NCI-H2029 (cell line): Measurements from ENCODE around the gene SNX25.

Source experiments
- DNase-seq: peaks from one replicate; lab custom pipeline; 2025; lab: John Stamatoyannopoulos, UW

The SNX25 gene

DNA sequence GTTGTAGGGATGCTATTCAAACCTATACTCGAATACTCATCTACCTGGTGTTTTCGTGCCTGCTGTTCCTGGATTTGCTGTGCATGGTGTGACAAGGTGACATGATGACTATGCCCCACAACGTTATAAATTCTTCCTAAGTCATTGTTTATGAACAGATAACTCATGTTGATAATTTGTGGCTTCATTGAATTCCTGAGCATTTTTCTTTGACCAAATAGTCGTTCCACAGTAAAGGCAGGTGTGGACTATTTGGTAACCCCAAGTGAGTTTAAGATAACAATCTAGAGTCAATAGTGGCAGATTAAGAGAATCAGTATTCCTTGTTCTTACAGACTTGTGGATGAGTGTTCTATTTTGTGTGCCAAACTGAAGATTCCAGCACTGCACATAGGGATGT is 59.9 kb downstream of the SNX25 start:
- no peak for DNase-seq

DNA sequence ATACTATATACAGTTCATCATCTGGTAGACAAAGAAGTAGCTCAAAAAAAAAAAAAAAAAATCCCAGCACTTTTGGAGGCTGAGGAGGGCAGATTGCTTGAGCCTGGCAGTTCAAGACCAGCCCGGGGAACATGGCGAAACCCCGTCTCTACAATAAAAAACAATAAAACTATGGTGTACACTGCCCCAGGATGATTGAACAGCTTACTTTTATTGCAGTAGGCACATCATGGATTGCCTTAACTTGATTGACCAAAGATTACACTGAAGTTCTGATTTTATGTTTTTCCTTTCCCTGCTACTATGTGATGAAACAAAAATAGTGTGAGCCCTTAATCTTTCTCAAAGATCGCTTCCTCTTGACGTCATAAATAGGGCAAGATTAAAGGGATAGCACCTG is 60.6 kb downstream of the SNX25 start:
- DNase-seq = no peak

DNA sequence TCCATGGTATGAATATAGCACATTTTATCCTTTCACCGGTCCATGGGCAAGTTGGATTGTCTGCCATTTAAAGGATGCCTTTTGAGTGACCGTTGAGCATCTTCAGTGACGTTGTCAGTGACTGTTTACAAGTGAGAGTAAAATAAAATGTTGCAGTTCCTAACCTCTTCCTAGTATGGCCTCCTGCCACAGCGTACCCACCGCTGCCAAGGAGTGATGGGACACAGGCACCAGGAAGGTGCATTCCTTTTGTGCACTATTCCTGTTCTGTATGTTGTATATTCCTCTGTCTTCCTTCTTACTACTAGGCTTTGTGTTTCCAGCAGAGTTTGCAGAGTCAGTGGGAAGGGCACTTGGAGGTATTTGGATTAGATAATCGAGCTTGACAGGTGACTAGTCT is 61.5 kb downstream of the SNX25 start:
- DNase-seq = no peak

DNA sequence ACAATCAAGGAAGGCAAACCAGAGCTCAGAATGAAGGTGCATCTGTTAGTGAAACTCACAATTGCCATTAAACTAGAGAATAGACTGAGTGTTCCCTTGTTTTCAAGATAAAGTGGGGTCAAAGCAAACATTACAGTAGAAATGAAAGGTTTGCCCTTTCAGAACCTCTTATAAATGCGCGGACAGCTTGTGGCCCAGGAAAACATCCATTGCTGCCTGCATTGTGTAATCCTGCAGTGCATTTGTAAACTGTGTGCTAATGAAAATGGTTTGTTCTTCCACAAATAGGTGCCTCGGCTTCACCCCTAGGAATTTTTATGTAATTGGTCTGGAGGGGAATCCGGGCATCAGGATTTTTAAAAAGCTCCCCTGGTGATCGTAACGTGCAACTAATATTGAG is 62.8 kb downstream of the SNX25 start:
- no peak for DNase-seq

DNA sequence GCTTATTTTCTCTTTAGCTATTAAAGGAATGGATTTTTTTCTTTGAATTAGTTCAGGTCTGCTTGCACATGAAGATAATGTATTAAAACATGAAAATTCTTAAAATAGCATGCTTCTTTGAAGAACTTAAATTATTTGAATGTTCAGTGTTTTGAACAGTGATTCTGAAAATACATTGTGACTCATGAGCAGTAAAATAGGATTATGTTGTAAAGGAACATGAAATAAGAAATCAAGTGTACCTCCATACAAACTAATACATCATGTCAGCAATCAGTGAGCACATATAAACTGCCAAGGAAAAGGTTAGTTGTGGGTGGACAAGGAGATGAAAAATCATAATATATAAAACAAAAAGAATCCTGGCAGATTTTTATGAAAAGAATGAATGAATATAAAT is 66.1 kb downstream of the SNX25 start:
- no peak for DNase-seq

DNA sequence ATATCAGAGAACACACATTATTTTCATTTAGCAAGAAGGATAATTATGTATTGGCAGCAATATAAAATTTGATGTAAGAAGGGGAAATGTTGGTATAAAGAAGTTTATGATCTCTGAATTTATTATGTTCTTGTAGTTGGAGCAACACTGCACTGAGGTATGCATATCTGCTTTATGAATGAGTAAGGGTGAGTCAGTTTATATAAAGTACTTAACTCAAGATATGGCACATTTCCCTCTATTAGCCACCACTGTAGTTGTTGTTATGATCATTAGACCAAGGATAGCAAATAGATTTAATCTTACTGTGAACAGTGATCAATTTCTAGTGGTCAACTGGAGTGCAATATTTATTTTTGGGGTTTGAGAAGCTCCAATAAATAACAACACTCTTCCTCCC is 66.6 kb downstream of the SNX25 start:
- DNase-seq = no peak

DNA sequence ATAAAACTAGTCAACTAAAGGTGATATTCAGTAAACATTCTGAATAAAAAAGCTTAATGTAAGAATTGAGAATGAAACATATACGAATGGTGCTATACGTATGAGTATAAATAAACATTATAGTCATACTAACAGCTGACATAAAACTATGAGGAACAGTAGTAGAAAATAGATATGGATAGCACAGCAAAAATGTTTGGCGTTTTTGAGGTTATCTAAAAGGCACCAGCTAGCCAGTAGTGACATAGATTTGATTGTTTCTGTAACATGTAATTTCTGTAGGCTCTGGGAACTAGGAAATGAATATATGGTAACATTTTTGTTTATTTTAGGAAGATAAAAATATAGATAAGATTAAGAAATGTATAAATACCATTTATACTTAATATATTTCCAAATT is 69.3 kb downstream of the SNX25 start:
- no peak for DNase-seq

DNA sequence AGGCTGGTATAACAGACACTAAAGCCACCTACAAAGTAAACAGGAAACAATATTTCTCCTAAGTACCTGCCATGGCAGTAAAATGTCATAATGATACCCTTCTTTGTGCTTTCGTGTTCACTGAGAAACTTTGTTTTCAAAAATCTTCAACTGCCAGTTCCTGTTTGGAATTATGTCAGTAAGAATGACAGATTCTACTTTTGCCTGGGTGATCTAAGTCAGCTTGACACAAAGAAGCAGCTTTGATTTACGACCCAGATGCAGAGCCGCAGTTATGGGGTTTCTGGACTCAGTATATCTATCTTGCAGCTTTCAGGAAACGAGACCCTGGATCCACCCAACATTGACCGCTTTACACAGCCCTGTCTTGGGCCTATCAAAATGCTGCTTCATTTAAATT is 71.2 kb downstream of the SNX25 start:
- DNase-seq = no peak

DNA sequence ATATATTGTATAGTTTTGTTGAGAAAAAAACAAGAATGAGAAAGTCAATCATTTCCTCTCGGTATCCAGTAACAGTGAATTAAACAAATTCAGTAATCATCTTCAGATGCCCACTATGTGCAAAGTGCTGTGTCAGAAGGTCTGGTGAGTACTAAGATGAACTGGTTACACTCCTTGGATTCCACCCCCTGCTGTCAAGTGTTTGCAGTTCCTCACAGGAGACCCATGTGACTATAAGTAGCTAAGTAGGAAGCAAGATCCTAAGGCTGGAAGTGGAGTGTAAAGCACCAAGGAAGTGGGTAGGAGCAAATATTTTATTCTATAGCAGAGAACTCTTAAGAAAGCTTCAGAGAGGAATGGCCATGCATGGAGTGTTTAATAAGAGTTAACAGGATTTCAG is 73.6 kb downstream of the SNX25 start:
- no peak for DNase-seq

DNA sequence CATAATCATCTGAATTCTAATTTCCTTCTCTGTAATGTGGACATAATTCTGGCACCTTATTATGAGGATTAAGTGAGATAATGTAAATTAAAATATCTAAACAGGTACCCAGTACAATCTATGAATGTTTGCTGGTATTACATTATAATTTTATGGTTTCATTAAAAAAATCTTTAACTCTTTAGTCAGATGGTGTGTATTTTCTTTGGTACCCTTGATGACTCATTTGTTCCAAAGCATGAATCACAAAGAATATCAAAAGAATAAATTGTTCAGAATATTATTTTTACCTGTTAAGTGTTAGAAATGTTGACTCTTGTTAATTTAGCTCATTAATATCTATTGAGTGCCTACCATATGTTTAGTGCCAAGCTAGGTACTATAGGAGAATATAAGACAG is 74.3 kb downstream of the SNX25 start:
- no peak for DNase-seq

DNA sequence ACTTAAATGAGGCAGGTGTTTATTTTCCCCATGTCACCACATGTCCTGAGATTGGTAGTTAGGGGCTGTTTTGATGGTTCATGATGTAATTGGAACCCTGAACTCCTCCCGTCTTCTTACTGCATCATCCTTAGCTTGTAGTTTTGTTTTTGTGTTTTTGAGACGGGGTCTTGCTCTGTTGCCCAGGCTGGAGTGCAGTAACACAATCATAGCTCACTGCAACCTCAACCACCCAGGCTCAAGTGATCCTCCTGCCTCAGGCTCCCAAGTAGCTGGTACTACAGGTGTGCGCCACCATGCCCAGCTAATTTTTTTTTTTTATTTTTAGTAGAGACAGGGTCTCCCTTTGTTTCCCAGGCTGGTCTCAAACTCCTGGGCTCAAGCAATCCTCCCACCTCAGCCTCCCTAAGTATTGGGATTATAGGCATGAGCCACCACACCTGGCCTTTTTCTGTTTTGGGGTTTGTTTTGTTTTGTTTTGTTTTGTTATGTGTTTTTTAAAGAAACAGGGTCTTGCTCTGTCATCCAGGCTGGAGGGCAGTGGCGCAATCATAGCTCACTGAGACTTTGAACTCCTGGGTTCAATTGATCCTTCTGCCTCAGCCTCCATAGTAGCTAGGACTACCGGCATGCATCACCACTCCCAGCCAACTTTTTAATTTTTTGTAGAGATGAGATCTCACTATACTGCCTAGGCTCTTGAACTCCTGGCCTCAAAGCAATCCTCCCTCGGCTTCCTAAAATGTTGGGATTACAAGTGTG is 76.4 kb downstream of the SNX25 start:
- DNase-seq = no peak

DNA sequence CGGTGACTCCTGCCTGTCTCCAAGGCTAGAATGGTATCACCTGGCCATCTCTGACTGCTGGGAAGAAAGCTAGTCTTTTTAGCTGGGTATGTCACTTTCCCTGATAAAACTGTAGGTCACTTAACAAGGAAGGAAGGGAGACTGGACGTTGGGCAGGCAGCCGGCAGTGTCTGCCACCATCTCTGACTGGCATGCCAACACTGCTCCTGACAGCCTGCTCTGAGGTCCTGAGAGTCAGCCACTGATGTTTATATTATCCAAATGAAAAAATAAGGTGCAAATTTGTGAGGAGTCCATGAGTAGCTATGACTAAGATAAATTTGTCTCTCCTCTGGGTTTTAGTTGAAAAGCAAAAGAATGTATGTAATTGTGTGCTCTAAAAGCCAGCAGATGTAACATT is 77.2 kb downstream of the SNX25 start:
- DNase-seq = no peak

DNA sequence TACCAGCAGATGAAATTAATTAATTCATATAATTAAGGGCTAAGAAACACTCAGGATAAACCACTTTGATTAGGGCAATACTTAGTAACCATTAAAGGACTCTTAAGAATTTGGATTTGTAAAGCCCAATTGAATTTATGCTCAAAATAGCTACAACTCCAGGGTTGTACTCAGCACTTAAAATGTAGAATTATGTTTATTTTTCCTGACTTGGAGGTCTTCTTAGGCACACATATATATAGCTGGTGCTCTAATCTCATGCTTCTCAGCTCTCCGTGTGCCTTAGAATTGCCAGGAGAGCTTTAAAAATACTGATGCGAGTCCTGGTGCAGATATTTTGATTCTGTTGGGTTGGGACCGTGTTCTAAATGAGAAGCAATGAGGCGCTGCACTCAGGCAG is 77.6 kb downstream of the SNX25 start:
- no peak for DNase-seq

DNA sequence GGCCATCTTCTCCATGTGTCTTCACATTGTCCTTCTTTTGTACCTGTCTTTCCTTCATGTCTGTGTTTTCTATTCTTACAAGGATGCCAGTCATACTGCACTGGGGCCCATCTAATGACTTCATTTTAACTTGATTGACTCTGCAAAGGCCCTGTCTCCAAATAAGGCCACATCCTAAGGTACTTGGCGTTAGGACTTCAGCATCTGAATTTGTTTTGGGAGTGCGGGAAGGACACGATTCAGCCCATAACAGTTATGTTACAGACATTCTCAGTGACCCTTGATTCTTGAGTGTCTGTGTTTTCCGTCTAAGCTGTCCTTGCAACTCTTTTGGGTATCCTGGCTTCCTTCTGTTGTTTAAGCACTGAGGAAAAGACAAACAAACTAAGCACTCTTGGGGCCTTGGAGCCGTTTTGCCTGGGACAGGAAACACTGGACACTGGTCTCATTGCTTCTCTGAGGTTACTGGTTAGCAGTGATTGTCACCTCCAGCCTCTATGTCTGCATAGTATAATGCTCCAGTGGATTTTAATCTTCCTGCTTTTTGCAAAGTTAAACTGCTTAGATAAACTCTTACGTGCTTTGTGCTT is 80.7 kb downstream of the SNX25 start:
- DNase-seq = no peak

DNA sequence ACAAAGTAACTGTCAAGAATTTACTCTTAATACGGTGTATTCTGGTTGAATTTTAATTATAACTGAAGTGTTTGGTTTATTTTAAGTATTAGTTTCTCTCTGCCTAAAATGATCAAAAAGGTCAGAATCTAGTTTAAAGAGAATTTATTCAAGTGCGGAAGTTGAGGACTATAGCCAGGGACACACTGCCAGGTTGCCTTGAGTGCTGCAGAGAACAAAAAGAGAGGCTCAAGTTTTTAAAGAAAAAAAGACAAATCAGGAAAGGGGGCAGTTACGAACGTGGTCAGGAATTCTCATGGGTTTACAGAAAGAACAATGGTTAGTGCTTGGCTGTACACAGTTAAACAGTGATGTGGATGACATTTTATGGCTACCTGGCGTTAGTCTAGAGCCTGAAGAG is 81.3 kb downstream of the SNX25 start:
- no peak for DNase-seq

DNA sequence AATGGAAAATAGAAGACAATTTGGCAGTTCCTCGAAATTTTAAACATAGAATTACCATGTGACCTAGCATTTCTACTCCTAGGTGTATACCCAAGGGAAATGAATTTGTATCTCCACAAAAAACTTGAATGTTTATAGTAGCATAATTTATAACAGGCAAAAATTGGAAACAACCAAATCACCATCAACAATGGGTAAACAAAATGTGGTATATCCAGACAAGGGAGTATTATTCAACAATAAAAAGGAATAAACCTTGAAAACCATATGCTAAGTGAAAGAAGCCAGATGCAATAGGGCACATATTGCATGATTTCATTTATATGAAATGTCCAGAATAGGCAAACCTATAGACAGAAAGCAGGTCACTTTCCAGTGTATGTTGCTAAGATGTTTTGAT is 83.8 kb downstream of the SNX25 start:
- no peak for DNase-seq

DNA sequence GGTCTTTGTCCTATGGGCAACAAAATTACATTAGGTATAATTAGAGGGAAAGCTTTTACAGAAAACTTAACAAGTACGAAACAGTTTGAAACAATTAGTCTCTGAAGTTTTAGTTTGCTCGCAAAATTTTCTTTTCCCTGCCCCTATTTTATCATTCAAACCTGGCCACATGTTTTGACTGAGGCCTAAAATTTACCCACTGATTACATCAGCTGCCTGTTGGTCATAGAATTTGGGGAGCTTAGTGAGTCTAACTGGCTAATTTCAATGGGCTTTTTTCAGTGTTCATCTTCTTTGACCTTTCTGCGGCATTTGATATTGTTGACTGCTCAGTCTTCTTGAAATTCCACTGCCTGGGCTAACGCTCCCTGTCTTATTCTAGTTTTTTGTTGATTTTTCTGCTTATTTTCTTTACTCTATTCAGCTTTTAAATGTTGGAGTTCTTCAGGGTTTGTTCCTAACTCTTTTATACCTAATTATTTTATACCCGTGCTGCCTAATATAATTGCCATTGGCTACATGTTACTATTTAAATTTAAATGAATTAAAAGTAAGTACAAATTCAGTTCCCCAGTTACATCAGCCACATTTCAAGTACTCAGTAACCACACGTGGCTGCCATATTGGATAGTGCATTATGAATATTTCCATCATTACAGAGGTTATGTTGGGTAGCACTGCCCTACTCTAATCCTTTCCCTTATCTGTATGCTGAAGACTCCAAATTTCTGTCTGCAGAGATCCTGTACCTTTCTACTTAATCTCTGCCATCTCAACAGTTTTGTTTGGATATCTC is 87.5 kb downstream of the SNX25 start:
- no peak for DNase-seq

DNA sequence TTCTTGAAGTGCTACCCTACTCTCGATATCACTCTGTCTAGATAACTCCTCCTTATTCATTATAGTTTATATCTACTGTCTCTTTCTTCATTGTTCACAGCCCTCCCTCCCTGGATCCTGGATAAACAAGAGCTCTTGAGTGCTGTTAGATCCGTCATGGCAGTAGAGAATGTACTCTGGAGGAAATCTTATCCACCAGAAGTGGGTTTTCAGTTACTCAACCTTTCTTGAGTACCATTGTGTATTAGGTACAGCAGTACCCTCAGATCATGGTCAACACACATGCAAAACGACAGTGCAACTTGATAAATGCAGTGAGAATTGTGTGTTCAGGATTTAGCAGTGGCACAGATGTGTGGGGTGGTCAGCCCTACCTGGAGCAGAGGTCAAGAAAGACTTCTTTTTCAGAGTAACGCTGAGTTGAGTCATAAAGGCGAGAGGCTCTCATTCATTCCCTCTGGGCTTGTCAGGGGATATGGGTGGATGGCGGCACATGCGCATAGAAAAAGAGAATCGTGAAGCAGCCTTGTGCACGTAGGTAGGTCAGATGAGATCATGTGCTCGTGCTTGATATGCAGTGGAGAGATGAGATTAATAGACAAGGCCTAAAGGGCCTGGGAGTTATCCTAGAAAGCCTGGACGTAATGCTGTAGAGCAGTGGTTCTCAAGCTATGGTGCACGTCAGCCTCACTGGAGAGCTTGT is 89.5 kb downstream of the SNX25 start:
- no peak for DNase-seq

DNA sequence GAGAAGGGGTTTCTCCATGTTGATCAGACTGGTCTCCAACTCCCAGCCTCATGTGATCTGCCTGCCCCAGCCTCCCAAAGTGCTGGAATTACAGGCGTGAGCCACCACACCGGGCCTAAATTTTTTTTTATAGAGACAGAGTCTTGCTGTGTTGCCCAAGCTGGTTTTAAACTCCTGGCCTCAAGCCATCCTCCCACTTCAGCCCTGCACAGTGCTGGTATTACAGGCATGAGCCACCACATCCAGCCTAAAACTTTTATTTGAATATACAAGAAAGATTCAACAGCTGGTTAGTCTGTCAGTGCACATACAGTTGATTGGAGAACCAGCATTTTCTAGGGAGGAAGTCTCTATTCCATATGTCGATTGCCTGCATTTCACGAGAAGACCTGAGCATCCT is 95.1 kb downstream of the SNX25 start:
- DNase-seq = no peak

DNA sequence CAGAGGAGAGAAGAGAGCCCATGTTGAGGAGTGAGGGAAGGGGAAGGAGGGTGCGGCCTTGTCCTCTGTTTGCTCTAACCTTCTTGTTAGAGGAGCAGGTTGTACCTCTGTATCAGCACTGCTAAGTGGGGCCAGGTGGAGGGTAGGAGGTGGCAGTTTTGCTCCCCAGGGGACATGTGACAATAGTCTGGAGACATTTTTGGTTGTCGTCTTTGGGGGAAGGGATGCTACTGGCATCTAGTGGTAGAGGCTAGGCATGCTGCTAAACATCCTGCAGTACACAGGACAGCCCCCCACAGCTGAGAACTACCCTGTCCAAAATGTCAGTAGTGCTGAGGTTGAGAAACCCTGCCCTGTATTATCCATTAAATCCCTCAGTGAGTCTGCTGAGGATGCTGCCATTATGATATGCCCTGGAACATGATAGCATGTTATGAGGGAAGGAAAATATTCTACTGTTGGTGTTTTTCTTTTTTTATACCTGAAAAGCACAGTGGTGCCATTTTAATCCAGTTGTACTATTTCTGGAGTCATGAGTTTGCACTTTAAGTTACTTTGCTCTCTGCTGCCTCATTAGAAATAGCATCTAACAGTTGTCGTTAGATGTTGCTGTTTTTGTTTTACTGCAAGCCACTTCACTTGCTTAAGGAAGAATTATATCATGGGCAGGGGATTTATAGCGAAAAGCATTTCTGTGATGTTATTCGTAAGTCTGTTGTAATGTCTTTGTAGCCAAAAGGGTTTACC is 95.7 kb downstream of the SNX25 start:
- DNase-seq = no peak

DNA sequence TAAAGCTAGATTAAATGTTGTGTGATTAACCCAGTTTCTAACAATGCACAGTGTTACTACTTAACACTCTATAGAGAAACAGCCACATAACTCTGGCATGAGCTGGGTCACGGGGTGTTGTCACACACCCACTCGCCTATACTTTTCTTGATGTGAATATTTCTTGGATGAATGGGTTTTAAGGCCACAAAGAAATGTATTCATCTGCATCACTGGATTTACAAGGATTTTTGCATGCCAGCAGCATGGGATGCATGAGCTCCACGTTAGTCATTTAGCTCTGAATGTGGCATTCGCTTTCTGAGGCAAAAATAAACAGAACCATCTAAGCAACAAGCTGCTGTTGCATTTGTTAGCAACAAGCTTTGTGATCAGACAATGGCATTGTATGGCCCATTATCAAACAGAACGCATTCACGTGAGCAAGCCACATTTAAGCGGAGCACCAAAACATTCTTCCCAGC is 96.6 kb downstream of the SNX25 start:
- DNase-seq = no peak
